ENCODE results near the gene BATF3. TPM values are rescaled to one million over a fixed set of nuclear protein-coding genes. Genes with fewer than 3 reads are reported as not detected.

Gene BATF3
- total RNA-seq, 3 donors from 2014 or later (not counting 1 experiment from before 2014, with no cell fraction given): 0.25 to 3.6 (median 1.2) TPM

GRCh38 chr1:212686591-212686990 is 13.0 kb downstream of the BATF3 start:
- ATAC-seq (no peak), DNase-seq (no peak)
- H3K4me3 Mint-ChIP-seq: no peak overlapping the region
- peaks cover 18 to 39% of the 10 kb centered on the region in 2 donors for H3K27me3 Mint-ChIP-seq (ENCODE audit: low read depth in 2 of 2)
- H3K9me3 ChIP-seq (ENCODE audit: control insufficient read depth, insufficient read depth, low read length): no peaks in the 10 kb centered on the region
- H3K27me3 ChIP-seq (ENCODE audit: control insufficient read depth, insufficient read depth, low read length): peaks cover 16% of the 10 kb centered on the region
- no peak overlapping the region for H3K4me3 ChIP-seq (ENCODE audit: low read length)
- H3K9me3 Mint-ChIP-seq: no peaks in the 10 kb centered on the region
- no peak overlapping the region for H3K27ac ChIP-seq (ENCODE audit: low read length)
- TF ChIP-seq CTCF (IDR thresholded peaks at IDR 0.05): no peak
- H3K4me1 ChIP-seq (ENCODE audit: control insufficient read depth, insufficient read depth, low read length): peaks cover 43% of the 10 kb centered on the region
- peaks cover 28 to 37% of the 10 kb centered on the region in 2 donors for H3K4me1 Mint-ChIP-seq
- H3K27ac Mint-ChIP-seq: no peak overlapping the region
- H3K36me3 Mint-ChIP-seq: no peaks in the 10 kb centered on the region
- no peaks in the 10 kb centered on the region for H3K36me3 ChIP-seq (ENCODE audit: control insufficient read depth, insufficient read depth, low read length)
- intact Hi-C loops (cut with micrococcal nuclease): no loop called here
- WGBS (ENCODE audit: insufficient coverage): 97% methylated on average over 11 of the region's 11 CpGs

- no peak for TF ChIP-seq CTCF (IDR thresholded peaks at IDR 0.05)
- intact Hi-C loops (cut with micrococcal nuclease): no loop called here
- Histone ChIP-seq H3K9me3 (ENCODE audit: control insufficient read depth, insufficient read depth, low read length) (no peaks in the 10 kb centered on the region), H3K36me3 (ENCODE audit: control insufficient read depth, insufficient read depth, low read length) (no peaks in the 10 kb centered on the region), H3K27ac (ENCODE audit: low read length) (no peak overlapping the region), H3K4me3 (ENCODE audit: low read length) (no peak overlapping the region), H3K27me3 (ENCODE audit: control insufficient read depth, insufficient read depth, low read length) (peaks cover 16% of the 10 kb centered on the region), H3K4me1 (ENCODE audit: control insufficient read depth, insufficient read depth, low read length) (peaks cover 43% of the 10 kb centered on the region)
- Mint-ChIP-seq H3K4me1 (peaks cover 32 to 40% of the 10 kb centered on the region in 2 donors), H3K36me3 (no peaks in the 10 kb centered on the region), H3K27me3 (ENCODE audit: low read depth in 2 of 2) (peaks cover 22 to 41% of the 10 kb centered on the region in 2 donors), H3K9me3 (no peaks in the 10 kb centered on the region), H3K27ac (no peak overlapping the region), H3K4me3 (no peak overlapping the region)
- DNase-seq (no peak), ATAC-seq (no peak)
- 78% methylated on average over 3 of the region's 3 CpGs for WGBS (ENCODE audit: insufficient coverage)
These were observed 13.6 kb downstream of the BATF3 start for GRCh38 chr1:212686069-212686468.

DNA sequence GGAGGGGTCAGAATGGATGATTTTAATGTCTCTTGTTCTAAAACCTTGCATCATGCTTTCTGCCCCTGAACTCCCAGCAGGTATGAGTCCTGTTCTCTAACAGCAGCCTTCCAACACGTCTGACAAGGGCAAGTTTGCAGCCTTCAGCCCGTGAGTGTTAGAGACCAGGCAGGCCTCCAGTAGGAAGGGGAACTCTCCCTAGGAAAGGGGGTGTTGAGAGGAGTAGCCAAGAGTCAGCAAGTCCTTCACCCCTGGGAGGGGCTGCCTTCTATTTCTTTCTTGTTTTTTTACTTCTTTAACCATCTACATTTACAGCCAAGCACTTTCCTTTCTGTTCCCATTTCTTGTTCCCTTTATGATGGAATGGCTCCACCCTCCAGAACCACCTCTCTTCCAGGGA is 14.2 kb downstream of the BATF3 start:
- Mint-ChIP-seq H3K9me3 (no peaks in the 10 kb centered on the region), H3K27me3 (ENCODE audit: low read depth in 2 of 2) (peaks cover 29 to 40% of the 10 kb centered on the region in 2 donors), H3K27ac (no peak overlapping the region), H3K36me3 (no peaks in the 10 kb centered on the region), H3K4me3 (no peak overlapping the region), H3K4me1 (peaks cover 37 to 43% of the 10 kb centered on the region in 2 donors)
- Histone ChIP-seq H3K4me1 (ENCODE audit: control insufficient read depth, insufficient read depth, low read length) (peaks cover 43% of the 10 kb centered on the region), H3K9me3 (ENCODE audit: control insufficient read depth, insufficient read depth, low read length) (no peaks in the 10 kb centered on the region), H3K27ac (ENCODE audit: low read length) (no peak overlapping the region), H3K36me3 (ENCODE audit: control insufficient read depth, insufficient read depth, low read length) (no peaks in the 10 kb centered on the region), H3K4me3 (ENCODE audit: low read length) (no peak overlapping the region), H3K27me3 (ENCODE audit: control insufficient read depth, insufficient read depth, low read length) (peaks cover 16% of the 10 kb centered on the region)
- TF ChIP-seq CTCF (IDR thresholded peaks at IDR 0.05): no peak
- 81% methylated on average over 2 of the region's 2 CpGs for WGBS (ENCODE audit: insufficient coverage)
- no peak for ATAC-seq
- intact Hi-C loops (cut with micrococcal nuclease): no loop called here
- no peak for DNase-seq

DNA sequence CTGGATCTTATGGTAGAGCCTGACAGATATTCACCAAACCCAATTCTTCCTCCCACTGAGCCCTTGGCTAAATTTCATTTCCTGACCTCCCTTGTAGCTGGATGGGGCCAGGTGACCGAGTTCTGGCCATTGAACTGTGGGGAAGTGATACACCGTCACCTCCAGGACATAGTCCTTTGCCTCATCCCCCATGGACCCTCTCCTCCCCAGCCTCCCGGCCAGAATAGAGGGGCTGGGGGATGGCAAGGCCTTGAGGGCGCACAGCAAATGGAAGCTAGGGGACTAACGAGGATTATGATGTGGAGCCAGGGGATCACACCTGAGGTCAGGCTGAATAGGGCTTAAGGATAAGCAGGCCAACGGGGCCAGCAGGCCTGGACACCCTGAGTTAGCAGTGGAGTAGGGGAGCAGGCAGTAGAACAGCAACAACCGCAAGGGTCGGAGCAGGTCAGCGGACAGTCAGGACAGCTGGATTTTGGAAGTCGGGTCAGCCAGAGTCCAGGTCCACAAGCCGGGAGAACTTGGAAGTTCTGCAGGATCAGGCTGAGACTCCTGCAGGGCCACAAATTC is 15.0 kb downstream of the BATF3 start:
- Histone ChIP-seq H3K9me3 (ENCODE audit: control insufficient read depth, insufficient read depth, low read length) (no peaks in the 10 kb centered on the region), H3K27ac (ENCODE audit: low read length) (no peak overlapping the region), H3K36me3 (ENCODE audit: control insufficient read depth, insufficient read depth, low read length) (no peaks in the 10 kb centered on the region), H3K4me1 (ENCODE audit: control insufficient read depth, insufficient read depth, low read length) (peaks cover 43% of the 10 kb centered on the region), H3K4me3 (ENCODE audit: low read length) (no peak overlapping the region), H3K27me3 (ENCODE audit: control insufficient read depth, insufficient read depth, low read length) (peaks cover 16% of the 10 kb centered on the region)
- Mint-ChIP-seq H3K27ac (peak overlapping the region in 1 of 2 donors; percentile 84), H3K4me1 (peaks cover 37 to 43% of the 10 kb centered on the region in 2 donors), H3K36me3 (no peaks in the 10 kb centered on the region), H3K9me3 (no peaks in the 10 kb centered on the region), H3K27me3 (ENCODE audit: low read depth in 2 of 2) (peaks cover 35 to 43% of the 10 kb centered on the region in 2 donors), H3K4me3 (no peak overlapping the region)
- 97% methylated on average over 11 of the region's 11 CpGs for WGBS (ENCODE audit: insufficient coverage)
- intact Hi-C loops (cut with micrococcal nuclease): no loop called here
- DNase-seq (no peak), ATAC-seq (no peak)
- TF ChIP-seq CTCF (IDR thresholded peaks at IDR 0.05): no peak
